A673 (cell line): ENCODE results near the gene LBHD2. TPM values are rescaled to one million over a fixed set of nuclear protein-coding genes. Genes with fewer than 3 reads are reported as not detected.

Experiments used
- BruUV-seq: library from RNA; stranded (reverse); fragments of 400-500 nt; replicated peaks from 2 replicates; lab custom pipeline; 2021; lab: Mats Ljungman, UMichigan
- CTCF ChIA-PET: fragments of 300-600 bp; sonication (Branson Sonifier 250); formaldehyde crosslinking; loops from one replicate; lab custom pipeline; 2022; ENCODE audit warnings: antibody characterized with exemption; lab: Charles Lee
- POLR2A ChIA-PET: fragments of 300-600 bp; sonication (Branson Sonifier 250); formaldehyde crosslinking; loops from one replicate; lab custom pipeline; 2022; ENCODE audit warnings: antibody characterized with exemption; ENCODE audit not compliant: low non-redundant PET; lab: Charles Lee
- DNase-seq: peaks from one replicate; pipeline ENCODE4 v3.0.0-alpha.2; 2015; ENCODE audit warnings: low spot score
- H3K27ac ChIP-seq: fragments of 200-600 bp; sonication (generic); 2 replicates; pipeline ENCODE4 v1.5.1; 2016; ENCODE audit warnings: mixed run types, low read depth, mild to moderate bottlenecking, mixed read lengths, antibody characterized with exemption, low read length; ENCODE audit not compliant: poor library complexity, severe bottlenecking
- H3K27me3 ChIP-seq: fragments of 200-600 bp; sonication (generic); replicated peaks from 2 replicates; pipeline ENCODE4 v1.6.1; 2017; ENCODE audit warnings: mixed run types, low read depth, mild to moderate bottlenecking, mixed read lengths, antibody characterized with exemption, low read length; ENCODE audit not compliant: insufficient read depth, poor library complexity
- H3K36me3 ChIP-seq: fragments of 200-600 bp; sonication (generic); 2 replicates; pipeline ENCODE4 v1.6.1; 2016; ENCODE audit warnings: mixed run types, mild to moderate bottlenecking, mixed read lengths, antibody characterized with exemption, low read length; ENCODE audit not compliant: insufficient read depth, poor library complexity, severe bottlenecking
- H3K4me1 ChIP-seq: fragments of 200-600 bp; sonication (generic); 2 replicates; pipeline ENCODE4 v1.6.1; 2017; ENCODE audit warnings: mixed run types, mild to moderate bottlenecking, mixed read lengths, antibody characterized with exemption, low read length; ENCODE audit not compliant: insufficient read depth, poor library complexity, severe bottlenecking
- H3K4me3 ChIP-seq: fragments of 200-600 bp; sonication (generic); 2 replicates; pipeline ENCODE4 v1.5.1; 2016; ENCODE audit warnings: low read depth, mixed run types, mild to moderate bottlenecking, mixed read lengths, low read length; ENCODE audit not compliant: poor library complexity, severe bottlenecking
- H3K9me3 ChIP-seq: fragments of 200-600 bp; sonication (generic); 2 replicates; pipeline ENCODE4 v1.6.1; 2016; ENCODE audit warnings: mixed run types, low read depth, mild to moderate bottlenecking, mixed read lengths, antibody characterized with exemption, low read length; ENCODE audit not compliant: poor library complexity, severe bottlenecking
- EZH2 ChIP-seq: fragments of 200-600 bp; sonication (generic); IDR thresholded peaks from 2 replicates; pipeline ENCODE4 v1.6.1; 2017; ENCODE audit warnings: borderline replicate concordance, low read depth, mild to moderate bottlenecking, mixed read lengths, antibody characterized with exemption, low read length; ENCODE audit not compliant: poor library complexity, severe bottlenecking
- intact Hi-C: fragments of 100-400 bp; cut with micrococcal nuclease; formaldehyde crosslinking; loops from one replicate; pipeline ENCODE4 v1.10.0; 2022; ENCODE audit not compliant: unreplicated experiment
- total RNA-seq: library from RNA; stranded (reverse); gene quantifications from 2 replicates; pipeline ENCODE4 v1.2.3, GENCODE V29; 2021
- TF ChIP-seq, protein P1 (sequence below): fragments of 300-800, 200-600 bp; sonication (generic); conservative IDR thresholded peaks from 2 replicates; pipeline ENCODE4 v1.5.1; 2017; ENCODE audit warnings: low read depth, mild to moderate bottlenecking, antibody characterized with exemption, low read length, moderate library complexity, mixed read lengths

The LBHD2 gene
- total RNA-seq, 1 experiment from 2014 or later, result 0.99 TPM

DNA sequence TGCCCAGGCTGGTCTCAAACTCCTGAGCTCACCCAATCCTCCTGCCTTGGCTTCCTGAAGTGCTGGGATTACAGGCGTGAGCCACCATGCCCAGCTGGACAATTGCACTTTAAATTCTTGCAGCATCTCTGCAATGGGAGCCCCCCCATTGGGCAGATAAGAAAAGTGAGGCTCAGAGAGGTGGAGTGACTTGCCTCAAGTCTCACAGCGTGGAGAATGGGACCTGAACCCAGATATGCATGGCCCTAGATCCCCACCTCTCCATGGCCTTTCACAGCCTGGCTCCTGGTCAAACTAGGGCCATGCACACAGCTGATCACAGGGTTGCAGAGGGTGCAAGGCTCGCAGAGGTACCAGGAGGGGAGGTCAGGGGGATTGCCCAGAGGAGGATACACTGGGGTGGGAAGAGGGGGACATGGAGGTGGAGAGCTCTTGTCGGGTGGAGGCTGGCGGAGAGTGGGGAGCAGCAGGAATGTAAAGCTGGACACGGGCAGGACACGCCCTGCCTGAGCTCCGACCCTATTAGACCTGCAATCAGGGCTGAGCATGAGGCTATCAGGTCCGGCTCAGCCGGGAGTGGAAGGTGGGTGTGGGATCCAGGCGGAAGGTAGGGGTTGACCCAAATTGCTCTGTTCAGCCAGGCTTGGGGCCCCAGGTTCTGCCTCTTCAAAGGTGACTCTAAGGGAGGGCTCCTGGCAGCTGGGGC is 17.4 kb downstream of the LBHD2 start:
- DNase-seq, result no peak
- ChIA-PET POLR2A (no interaction called here), CTCF (no interaction called here)
- Histone ChIP-seq H3K27me3 (peaks cover 30% of the 10 kb centered on the region), H3K4me3 (no peak overlapping the region), H3K9me3 (no peaks in the 10 kb centered on the region), H3K36me3 (no peaks in the 10 kb centered on the region), H3K27ac (no peak overlapping the region), H3K4me1 (peaks cover 12% of the 10 kb centered on the region)
- no TSS peak for BruUV-seq
- TF ChIP-seq EZH2, result no peak
- TF ChIP-seq, protein P1, sequence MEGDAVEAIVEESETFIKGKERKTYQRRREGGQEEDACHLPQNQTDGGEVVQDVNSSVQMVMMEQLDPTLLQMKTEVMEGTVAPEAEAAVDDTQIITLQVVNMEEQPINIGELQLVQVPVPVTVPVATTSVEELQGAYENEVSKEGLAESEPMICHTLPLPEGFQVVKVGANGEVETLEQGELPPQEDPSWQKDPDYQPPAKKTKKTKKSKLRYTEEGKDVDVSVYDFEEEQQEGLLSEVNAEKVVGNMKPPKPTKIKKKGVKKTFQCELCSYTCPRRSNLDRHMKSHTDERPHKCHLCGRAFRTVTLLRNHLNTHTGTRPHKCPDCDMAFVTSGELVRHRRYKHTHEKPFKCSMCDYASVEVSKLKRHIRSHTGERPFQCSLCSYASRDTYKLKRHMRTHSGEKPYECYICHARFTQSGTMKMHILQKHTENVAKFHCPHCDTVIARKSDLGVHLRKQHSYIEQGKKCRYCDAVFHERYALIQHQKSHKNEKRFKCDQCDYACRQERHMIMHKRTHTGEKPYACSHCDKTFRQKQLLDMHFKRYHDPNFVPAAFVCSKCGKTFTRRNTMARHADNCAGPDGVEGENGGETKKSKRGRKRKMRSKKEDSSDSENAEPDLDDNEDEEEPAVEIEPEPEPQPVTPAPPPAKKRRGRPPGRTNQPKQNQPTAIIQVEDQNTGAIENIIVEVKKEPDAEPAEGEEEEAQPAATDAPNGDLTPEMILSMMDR, result no peak
- intact Hi-C loops, result no loop called here

DNA sequence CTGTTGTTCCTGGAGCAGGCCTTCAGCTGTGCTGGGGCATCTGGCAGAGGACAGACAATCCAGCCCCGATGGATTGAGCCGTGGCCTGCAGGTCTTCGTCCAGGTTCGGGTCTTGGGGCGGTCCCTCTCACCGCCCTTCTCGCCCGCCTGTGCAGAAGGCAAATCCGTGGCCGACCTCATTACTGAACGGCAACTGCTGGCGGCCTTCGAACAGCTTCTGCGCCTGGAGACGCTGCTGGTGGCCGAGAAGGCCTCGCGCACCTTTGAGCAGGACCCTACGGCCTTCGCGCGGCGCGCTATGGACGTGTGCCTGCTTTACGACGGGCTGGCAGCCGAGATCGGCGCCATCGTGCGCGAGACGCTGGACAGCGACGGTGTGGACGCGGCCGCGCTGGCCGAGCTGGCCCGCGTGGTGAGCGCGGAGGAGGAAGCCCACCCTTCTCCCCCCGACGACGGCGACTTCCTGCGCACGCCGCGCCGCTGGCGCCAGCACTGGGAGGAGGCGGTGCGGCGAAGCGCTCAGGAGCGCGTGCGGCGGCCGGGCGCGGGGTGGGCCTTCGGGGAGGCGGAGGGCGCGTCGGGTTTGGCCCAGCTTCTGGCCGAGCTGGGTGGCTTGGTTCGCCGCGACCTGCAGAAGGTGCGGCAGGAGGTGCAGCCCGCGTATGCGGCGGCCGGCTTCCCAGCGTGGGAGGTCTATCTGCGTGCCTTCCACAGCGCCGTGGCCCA is 18.1 kb downstream of the LBHD2 start:
- DNase-seq, result no peak
- intact Hi-C loops, result no loop called here
- no peaks in the 10 kb centered on the region for H3K36me3 ChIP-seq
- ChIA-PET CTCF (no interaction called here), POLR2A (interaction anchor here (0.5 kb wide), 1 partner anchor 51 kb away, joined by 12 read pairs; no protein-coding TSS in a partner anchor)
- H3K27me3 ChIP-seq, result peaks cover 30% of the 10 kb centered on the region
- no peaks in the 10 kb centered on the region for H3K9me3 ChIP-seq
- H3K4me1 ChIP-seq, result peaks cover 12% of the 10 kb centered on the region
- BruUV-seq, result no TSS peak
- TF ChIP-seq, protein P1, result no peak
- TF ChIP-seq EZH2, result peak; percentile 72
- no peak overlapping the region for H3K27ac ChIP-seq
- no peak overlapping the region for H3K4me3 ChIP-seq

DNA sequence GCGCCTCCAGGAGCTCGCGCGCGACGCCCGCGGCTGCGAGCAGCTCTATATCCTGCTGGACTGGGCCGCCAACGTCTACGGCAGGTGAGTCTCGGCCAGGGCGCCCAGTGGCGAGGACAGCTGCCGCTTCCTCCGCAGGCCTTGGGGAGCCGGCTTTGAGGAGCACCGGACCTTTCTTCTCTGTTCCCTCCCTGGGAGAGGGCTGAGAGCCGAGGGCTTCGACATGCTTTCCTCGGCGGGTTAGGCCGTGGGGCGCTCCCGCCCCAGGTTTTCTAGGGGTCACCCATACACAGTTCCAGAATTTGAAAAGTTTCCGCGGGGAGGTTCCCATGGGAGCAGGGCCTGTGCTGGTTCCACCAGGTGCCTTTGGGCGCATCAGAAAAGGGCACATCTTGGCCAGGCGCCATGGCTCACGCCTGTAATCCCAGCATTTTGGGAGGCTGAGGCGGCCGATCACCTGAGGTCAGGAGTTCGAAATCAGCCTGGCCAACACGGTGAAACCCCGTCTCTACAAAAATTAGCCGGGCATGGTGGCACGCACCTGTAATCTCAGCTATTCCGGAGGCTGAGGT is 18.8 kb downstream of the LBHD2 start:
- H3K4me1 ChIP-seq, result peaks cover 12% of the 10 kb centered on the region
- ChIA-PET POLR2A (interaction anchor here (0.5 kb wide), 1 partner anchor 51 kb away, joined by 12 read pairs; no protein-coding TSS in a partner anchor), CTCF (no interaction called here)
- no peak for DNase-seq
- H3K4me3 ChIP-seq, result no peak overlapping the region
- intact Hi-C loops, result no loop called here
- H3K27ac ChIP-seq, result no peak overlapping the region
- H3K27me3 ChIP-seq, result peaks cover 30% of the 10 kb centered on the region
- H3K9me3 ChIP-seq, result no peaks in the 10 kb centered on the region
- no peaks in the 10 kb centered on the region for H3K36me3 ChIP-seq
- BruUV-seq, result no TSS peak
- TF ChIP-seq, protein P1, result no peak
- peak; percentile 35 for TF ChIP-seq EZH2
